Measurements from ENCODE around the gene PCDHA11.
"Not testable (repeated sequence)": the region's sequence is repeated elsewhere in the genome, so short reads cannot be mapped to it uniquely, and the experiment has no call there.

DNA sequence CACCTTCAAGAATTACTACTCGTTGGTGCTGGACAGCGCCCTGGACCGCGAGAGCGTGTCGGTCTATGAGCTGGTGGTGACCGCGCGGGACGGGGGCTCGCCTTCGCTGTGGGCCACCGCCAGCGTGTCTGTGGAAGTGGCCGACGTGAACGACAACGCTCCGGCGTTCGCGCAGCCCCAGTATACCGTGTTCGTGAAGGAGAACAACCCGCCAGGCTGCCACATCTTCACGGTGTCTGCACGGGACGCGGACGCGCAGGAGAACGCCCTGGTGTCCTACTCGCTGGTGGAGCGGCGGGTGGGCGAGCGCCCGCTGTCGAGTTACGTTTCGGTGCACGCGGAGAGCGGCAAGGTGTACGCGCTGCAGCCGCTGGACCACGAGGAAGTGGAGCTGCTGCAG is 45.8 kb upstream of the PCDHA11 start:
- TF ChIP-seq CTCF, POLR2A (IDR thresholded peaks at IDR 0.05): not testable (repeated sequence)
